Neural cell (in vitro differentiated cells): ENCODE results near the gene DCTN4.

Experiments
- EP300 ChIP-seq: fragments of 450-650 bp; conservative IDR thresholded peaks from 2 replicates; pipeline ENCODE4 v1.6.1; 2014; ENCODE audit warnings: antibody characterized with exemption, mild to moderate bottlenecking, moderate library complexity; ENCODE audit not compliant: poor library complexity, severe bottlenecking
- TF ChIP-seq, protein P1 (sequence below): fragments of 450-650 bp; IDR thresholded peaks from 2 replicates; pipeline ENCODE4 v1.5.1; 2014; ENCODE audit warnings: antibody characterized with exemption, mild to moderate bottlenecking, moderate library complexity; ENCODE audit not compliant: poor library complexity, severe bottlenecking
- TF ChIP-seq, protein P2 (sequence below): IDR thresholded peaks from 2 replicates; pipeline ENCODE4 v1.6.1; 2012; ENCODE audit warnings: borderline replicate concordance

DNA sequence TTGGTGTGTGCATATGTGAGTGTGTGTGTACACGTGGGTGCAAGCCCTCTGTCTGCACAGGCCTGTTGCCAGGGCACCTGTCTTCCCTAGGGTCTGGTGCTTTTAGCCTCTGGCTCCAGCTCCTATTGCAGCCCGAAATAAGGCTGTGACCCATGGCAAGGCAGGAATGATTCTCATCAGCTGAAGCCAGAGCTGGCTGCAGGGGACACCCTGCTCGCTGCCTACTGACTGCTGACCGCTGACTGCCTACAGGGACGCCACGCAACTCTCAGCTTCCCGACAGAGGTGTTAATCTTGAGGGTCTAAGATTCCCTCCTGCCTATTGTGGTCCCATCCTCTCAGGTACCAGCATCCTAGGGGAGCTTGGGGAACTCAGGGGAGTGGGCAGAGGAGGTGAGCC is 97.7 kb downstream of the DCTN4 start, which contains the start of gene MYOZ3:
- TF ChIP-seq, protein P1, sequence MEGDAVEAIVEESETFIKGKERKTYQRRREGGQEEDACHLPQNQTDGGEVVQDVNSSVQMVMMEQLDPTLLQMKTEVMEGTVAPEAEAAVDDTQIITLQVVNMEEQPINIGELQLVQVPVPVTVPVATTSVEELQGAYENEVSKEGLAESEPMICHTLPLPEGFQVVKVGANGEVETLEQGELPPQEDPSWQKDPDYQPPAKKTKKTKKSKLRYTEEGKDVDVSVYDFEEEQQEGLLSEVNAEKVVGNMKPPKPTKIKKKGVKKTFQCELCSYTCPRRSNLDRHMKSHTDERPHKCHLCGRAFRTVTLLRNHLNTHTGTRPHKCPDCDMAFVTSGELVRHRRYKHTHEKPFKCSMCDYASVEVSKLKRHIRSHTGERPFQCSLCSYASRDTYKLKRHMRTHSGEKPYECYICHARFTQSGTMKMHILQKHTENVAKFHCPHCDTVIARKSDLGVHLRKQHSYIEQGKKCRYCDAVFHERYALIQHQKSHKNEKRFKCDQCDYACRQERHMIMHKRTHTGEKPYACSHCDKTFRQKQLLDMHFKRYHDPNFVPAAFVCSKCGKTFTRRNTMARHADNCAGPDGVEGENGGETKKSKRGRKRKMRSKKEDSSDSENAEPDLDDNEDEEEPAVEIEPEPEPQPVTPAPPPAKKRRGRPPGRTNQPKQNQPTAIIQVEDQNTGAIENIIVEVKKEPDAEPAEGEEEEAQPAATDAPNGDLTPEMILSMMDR = no peak
- TF ChIP-seq EP300 = no peak
- TF ChIP-seq, protein P2, sequence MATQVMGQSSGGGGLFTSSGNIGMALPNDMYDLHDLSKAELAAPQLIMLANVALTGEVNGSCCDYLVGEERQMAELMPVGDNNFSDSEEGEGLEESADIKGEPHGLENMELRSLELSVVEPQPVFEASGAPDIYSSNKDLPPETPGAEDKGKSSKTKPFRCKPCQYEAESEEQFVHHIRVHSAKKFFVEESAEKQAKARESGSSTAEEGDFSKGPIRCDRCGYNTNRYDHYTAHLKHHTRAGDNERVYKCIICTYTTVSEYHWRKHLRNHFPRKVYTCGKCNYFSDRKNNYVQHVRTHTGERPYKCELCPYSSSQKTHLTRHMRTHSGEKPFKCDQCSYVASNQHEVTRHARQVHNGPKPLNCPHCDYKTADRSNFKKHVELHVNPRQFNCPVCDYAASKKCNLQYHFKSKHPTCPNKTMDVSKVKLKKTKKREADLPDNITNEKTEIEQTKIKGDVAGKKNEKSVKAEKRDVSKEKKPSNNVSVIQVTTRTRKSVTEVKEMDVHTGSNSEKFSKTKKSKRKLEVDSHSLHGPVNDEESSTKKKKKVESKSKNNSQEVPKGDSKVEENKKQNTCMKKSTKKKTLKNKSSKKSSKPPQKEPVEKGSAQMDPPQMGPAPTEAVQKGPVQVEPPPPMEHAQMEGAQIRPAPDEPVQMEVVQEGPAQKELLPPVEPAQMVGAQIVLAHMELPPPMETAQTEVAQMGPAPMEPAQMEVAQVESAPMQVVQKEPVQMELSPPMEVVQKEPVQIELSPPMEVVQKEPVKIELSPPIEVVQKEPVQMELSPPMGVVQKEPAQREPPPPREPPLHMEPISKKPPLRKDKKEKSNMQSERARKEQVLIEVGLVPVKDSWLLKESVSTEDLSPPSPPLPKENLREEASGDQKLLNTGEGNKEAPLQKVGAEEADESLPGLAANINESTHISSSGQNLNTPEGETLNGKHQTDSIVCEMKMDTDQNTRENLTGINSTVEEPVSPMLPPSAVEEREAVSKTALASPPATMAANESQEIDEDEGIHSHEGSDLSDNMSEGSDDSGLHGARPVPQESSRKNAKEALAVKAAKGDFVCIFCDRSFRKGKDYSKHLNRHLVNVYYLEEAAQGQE = no peak
